ENCODE data around the gene EPAS1. TPM values are rescaled to one million over a fixed set of nuclear protein-coding genes. Genes with fewer than 3 reads are reported as not detected.

Gene EPAS1
- total and polyA plus RNA-seq, 8 donors = 190 to 962 (median 244) TPM

- no peak overlapping the region for H3K4me3 ChIP-seq
- H3K9me3 ChIP-seq = no peaks in the 10 kb centered on the region
- TF ChIP-seq CTCF (IDR thresholded peaks at IDR 0.05) = no peak
- intact Hi-C loops (cut with DNase I) = loop anchor here (10.0 kb wide), 2 partner anchors 299 to 349 kb away; no protein-coding TSS in a partner anchor
- peak overlapping the region; percentile 38 to 57 for H3K27ac ChIP-seq
- H3K4me1 ChIP-seq = peaks cover 18 to 61% of the 10 kb centered on the region in 2 donors
- ATAC-seq (peak; percentile 65), DNase-seq (no peak)
- no peaks in the 10 kb centered on the region for H3K27me3 ChIP-seq
- peaks cover 0 to 45% of the 10 kb centered on the region in 2 donors for H3K36me3 ChIP-seq
Observed at GRCh38 chr2:46363535-46364170, 66.4 kb downstream of the EPAS1 start.

GRCh38 chr2:46364797-46365457 is 67.7 kb downstream of the EPAS1 start:
- Histone ChIP-seq H3K36me3 (peaks cover 0 to 46% of the 10 kb centered on the region in 2 donors), H3K4me1 (peaks cover 18 to 74% of the 10 kb centered on the region in 2 donors), H3K4me3 (no peak overlapping the region), H3K27me3 (no peaks in the 10 kb centered on the region), H3K9me3 (no peaks in the 10 kb centered on the region), H3K27ac (peak overlapping the region in 1 of 2 donors; percentile 57)
- DNase-seq (peak in 2 of 4 donors; percentile 30 to 35), ATAC-seq (peak; percentile 75)
- peak; percentile 86 to 87 for TF ChIP-seq CTCF (IDR thresholded peaks at IDR 0.05)
- intact Hi-C loops (cut with DNase I) = loop anchor here (10.0 kb wide), 2 partner anchors 300 to 350 kb away; no protein-coding TSS in a partner anchor

- ATAC-seq (no peak), DNase-seq (no peak)
- intact Hi-C loops (cut with DNase I) = loop anchor here (10.0 kb wide), 2 partner anchors 301 to 351 kb away; no protein-coding TSS in a partner anchor
- peak in 1 of 2 donors; percentile 22 for TF ChIP-seq CTCF (IDR thresholded peaks at IDR 0.05)
- H3K4me1 ChIP-seq = peaks cover 18 to 79% of the 10 kb centered on the region in 2 donors
- no peak overlapping the region for H3K4me3 ChIP-seq
- H3K9me3 ChIP-seq = no peaks in the 10 kb centered on the region
- H3K36me3 ChIP-seq = peaks cover 0 to 46% of the 10 kb centered on the region in 2 donors
- H3K27ac ChIP-seq = peak overlapping the region in 1 of 2 donors; percentile 57
- H3K27me3 ChIP-seq = no peaks in the 10 kb centered on the region
Observed at GRCh38 chr2:46365913-46366667, 68.9 kb downstream of the EPAS1 start.

DNA sequence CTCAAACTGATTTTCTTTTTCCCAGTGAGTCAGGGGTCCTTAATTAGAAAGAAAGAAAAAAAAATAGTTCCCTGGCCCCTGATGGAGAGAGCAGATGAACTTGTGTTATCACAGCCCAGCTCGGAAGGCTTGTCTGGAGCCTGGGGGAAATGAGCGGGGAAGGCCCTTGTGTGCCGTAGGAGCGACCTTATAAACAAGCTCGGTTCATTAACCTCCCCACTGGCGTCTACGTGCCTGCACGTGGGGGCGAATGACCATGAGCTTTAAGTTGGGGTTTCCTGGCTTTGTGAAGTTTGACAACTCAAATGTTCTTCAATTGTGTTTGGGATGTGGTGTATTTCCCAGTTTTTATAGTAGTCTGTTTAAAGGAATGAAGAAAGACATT is 69.5 kb downstream of the EPAS1 start:
- H3K4me1 ChIP-seq = peaks cover 18 to 74% of the 10 kb centered on the region in 2 donors
- intact Hi-C loops (cut with DNase I) = loop anchor here (10.0 kb wide), 2 partner anchors 302 to 352 kb away; no protein-coding TSS in a partner anchor
- H3K4me3 ChIP-seq = no peak overlapping the region
- ATAC-seq (no peak), DNase-seq (peak in 1 of 4 donors; percentile 40)
- peak in 1 of 2 donors; percentile 3 for TF ChIP-seq CTCF (IDR thresholded peaks at IDR 0.05)
- no peaks in the 10 kb centered on the region for H3K9me3 ChIP-seq
- peaks cover 0 to 46% of the 10 kb centered on the region in 2 donors for H3K36me3 ChIP-seq
- peak overlapping the region in 1 of 2 donors; percentile 57 for H3K27ac ChIP-seq
- H3K27me3 ChIP-seq = no peaks in the 10 kb centered on the region
